H1 (cell line): Measurements from ENCODE around the gene ACOT6. TPM values are rescaled to one million over a fixed set of nuclear protein-coding genes. Genes with fewer than 3 reads are reported as not detected.

Experiments
- POLR2AphosphoS5 ChIP-seq: IDR thresholded peaks from 2 replicates; pipeline ENCODE4 v1.6.1; 2011; ENCODE audit warnings: low read depth, low read length
- POU5F1 ChIP-seq: IDR thresholded peaks from 2 replicates; pipeline ENCODE4 v1.6.1; 2011; ENCODE audit warnings: low read depth, mild to moderate bottlenecking, low read length, moderate library complexity
- SIX5 ChIP-seq: IDR thresholded peaks from 2 replicates; pipeline ENCODE4 v1.6.1; 2011; ENCODE audit warnings: mild to moderate bottlenecking, low read depth, low read length
- SRF ChIP-seq: IDR thresholded peaks from 2 replicates; pipeline ENCODE4 v1.6.1; 2011; ENCODE audit warnings: mild to moderate bottlenecking, low read depth, low read length, moderate library complexity
- polyA plus RNA-seq, 7 experiments: library from polyadenylated mRNA; depleted of rRNA in 3 of 7; stranded (reverse) in 5 of 7; unstranded in 2 of 7; fragments of >200 nt in 5 of 7; fragments of 200-250 nt in 2 of 7; gene quantifications; 1 replicate in 5 of 7; 2 replicates in 1 of 7; 4 replicates in 1 of 7; pipeline versions ENCODE4 v1.2.1 to v1.2.3, GENCODE V29; 2011 to 2013; ENCODE audit warnings: missing spikeins in 2 of 7, mixed read lengths in 2 of 7
- total RNA-seq: library from RNA; stranded (reverse); fragmentation: NEBNext Ultra II Directional; extraction: Animal tissue kit (Norgen Biotek cat#: 25700); gene quantifications from 2 replicates; pipeline ENCODE4 v1.2.1, GENCODE V29; 2021

Gene ACOT6
- total and polyA plus RNA-seq, 2 of the 8 experiments (the other 6 are each of a cell fraction or from before 2014, with no cell fraction given), result not detected

GRCh38 chr14:73660511-73660910 lies 48.2 kb downstream of the ACOT6 start (continued):
- TF ChIP-seq SRF, result no peak
- no peak for TF ChIP-seq POLR2AphosphoS5
- no peak for TF ChIP-seq SIX5
- TF ChIP-seq POU5F1, result no peak
